HL-60 (cell line): ENCODE measurements around the gene HLA-DPB1.

Source experiments
- DNase-seq, 2 experiments: peaks; one replicate each; pipeline ENCODE4 v3.0.0-alpha.2; 2010 to 2020; ENCODE audit warnings: low read depth in 1 of 2, low spot score in 1 of 2
- H3K27ac ChIP-seq: fragments of 250-450 bp; sonication (Bioruptor Pico); replicated peaks from 2 replicates; pipeline ENCODE4 v1.5.1; 2020; ENCODE audit warnings: mild to moderate bottlenecking, moderate library complexity
- H3K27me3 ChIP-seq: fragments of 250-450 bp; sonication (Bioruptor Pico); 2 replicates; pipeline ENCODE4 v1.5.1; 2021; ENCODE audit warnings: mild to moderate bottlenecking, moderate library complexity; ENCODE audit not compliant: insufficient read depth, poor library complexity, severe bottlenecking
- H3K4me3 ChIP-seq: replicated peaks from 2 replicates; pipeline ENCODE4 v1.5.1; 2011; ENCODE audit warnings: mild to moderate bottlenecking, control low read depth, low read length; ENCODE audit not compliant: insufficient read depth
- CTCF ChIP-seq: IDR thresholded peaks from one replicate; pipeline ENCODE4 v1.5.1; 2011; ENCODE audit warnings: low read length, control low read depth, inconsistent platforms; ENCODE audit not compliant: insufficient read depth
- GABPA ChIP-seq: IDR thresholded peaks from 2 replicates; pipeline ENCODE4 v1.6.1; 2012; ENCODE audit warnings: low read depth
- POLR2AphosphoS5 ChIP-seq: IDR thresholded peaks from 2 replicates; pipeline ENCODE4 v1.6.1; 2012; ENCODE audit warnings: low read depth
- REST ChIP-seq: IDR thresholded peaks from 2 replicates; pipeline ENCODE4 v1.6.1; 2012; ENCODE audit warnings: low read depth; ENCODE audit not compliant: insufficient replicate concordance
- SPI1 ChIP-seq: IDR thresholded peaks from 2 replicates; pipeline ENCODE4 v1.6.1; 2012; ENCODE audit warnings: low read depth, mild to moderate bottlenecking, borderline replicate concordance

HLA-DPB1 gene

DNA sequence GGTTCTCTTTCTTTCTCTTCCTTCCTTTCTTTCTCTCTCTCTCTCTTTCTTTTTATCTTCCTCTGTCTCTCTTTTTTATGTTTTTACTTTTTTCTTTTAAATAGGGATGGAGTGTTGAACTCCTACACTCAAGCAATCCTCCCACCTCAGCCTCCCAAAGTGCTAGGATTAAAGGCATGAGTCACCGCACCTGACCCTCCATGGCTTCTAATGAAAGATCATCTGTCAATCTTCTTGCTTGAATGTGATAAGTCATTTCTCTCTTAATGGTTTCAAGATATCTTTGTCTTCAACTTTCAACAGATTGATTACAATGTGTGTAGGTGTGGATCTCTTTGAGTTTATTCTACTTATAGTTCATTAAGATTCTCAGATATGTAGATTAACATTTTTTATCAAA is 41.2 kb upstream of the HLA-DPB1 start:
- TF ChIP-seq REST = no peak
- no peak overlapping the region for H3K4me3 ChIP-seq
- H3K27me3 ChIP-seq = peaks cover 9% of the 10 kb centered on the region
- H3K27ac ChIP-seq = no peak overlapping the region
- no peak for DNase-seq

DNA sequence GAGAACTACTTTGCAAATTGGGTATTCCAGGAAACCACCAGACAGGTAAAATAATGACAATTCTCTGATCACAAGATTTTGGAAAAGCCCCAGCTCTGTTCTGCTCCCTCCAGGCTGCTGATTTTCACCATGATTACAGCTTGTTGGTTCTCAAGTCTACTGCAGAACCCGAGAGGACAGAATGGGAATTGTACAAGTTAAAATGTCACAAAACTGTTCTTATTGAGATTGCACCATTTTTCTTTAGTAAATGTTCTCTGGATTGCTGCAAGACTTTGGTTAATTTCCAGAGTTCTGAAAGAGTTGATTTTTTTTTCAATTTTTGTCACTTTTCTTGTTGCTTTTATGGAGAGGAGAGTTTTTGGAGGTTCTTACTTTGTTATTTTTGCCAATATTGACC is 39.3 kb upstream of the HLA-DPB1 start:
- H3K27ac ChIP-seq = no peak overlapping the region
- no peak for DNase-seq
- H3K27me3 ChIP-seq = peaks cover 12% of the 10 kb centered on the region
- no peak overlapping the region for H3K4me3 ChIP-seq
- TF ChIP-seq POLR2AphosphoS5 (no peak), GABPA (no peak), SPI1 (no peak), REST (no peak), CTCF (no peak)

GRCh38 chr6:33040157-33040556 is 35.6 kb upstream of the HLA-DPB1 start:
- TF ChIP-seq GABPA = no peak
- no peak for TF ChIP-seq POLR2AphosphoS5
- TF ChIP-seq SPI1 = no peak
- H3K27me3 ChIP-seq = peaks cover 8% of the 10 kb centered on the region
- no peak overlapping the region for H3K27ac ChIP-seq
- DNase-seq = no peak
- H3K4me3 ChIP-seq = no peak overlapping the region

- TF ChIP-seq POLR2AphosphoS5 (no peak), REST (no peak), GABPA (no peak), CTCF (no peak), SPI1 (no peak)
- DNase-seq = no peak
- Histone ChIP-seq H3K27ac (no peak overlapping the region), H3K4me3 (no peak overlapping the region), H3K27me3 (no peaks in the 10 kb centered on the region)
These were observed 26.3 kb upstream of the HLA-DPB1 start for GRCh38 chr6:33049323-33050013.
